GM23338 (cell line): ENCODE results near the gene CDC25B. TPM values are rescaled to one million over a fixed set of nuclear protein-coding genes. Genes with fewer than 3 reads are reported as not detected.

Source experiments
- ATAC-seq: fragments of 200-7000 bp; cut with Tn5 transposase; 3 replicates; pipeline ENCODE4 v1.9.1; 2020
- DNase-seq: peaks from one replicate; pipeline ENCODE4 v3.0.0-alpha.2; 2015; ENCODE audit warnings: low spot score
- H2AFZ ChIP-seq: fragments of 200-600 bp; sonication (generic); 2 replicates; pipeline ENCODE4 v1.8.0; 2016; ENCODE audit warnings: antibody characterized with exemption, mild to moderate bottlenecking, moderate library complexity
- H3F3A ChIP-seq: fragments of 200-600 bp; sonication (generic); replicated peaks from 2 replicates; pipeline ENCODE4 v1.8.0; 2017; ENCODE audit warnings: antibody characterized with exemption, mixed run types, low read depth
- H3K27ac ChIP-seq: fragments of 200-600 bp; sonication (generic); 2 replicates; pipeline ENCODE4 v1.6.1; 2016; ENCODE audit warnings: low read depth
- H3K27me3 ChIP-seq: fragments of 200-600 bp; sonication (generic); 2 replicates; pipeline ENCODE4 v1.8.0; 2016; ENCODE audit warnings: mild to moderate bottlenecking, mixed run types, moderate library complexity; ENCODE audit not compliant: insufficient read depth
- H3K36me3 ChIP-seq: fragments of 200-600 bp; sonication (generic); 2 replicates; pipeline ENCODE4 v1.8.0; 2016; ENCODE audit warnings: mild to moderate bottlenecking; ENCODE audit not compliant: insufficient read depth
- H3K4me1 ChIP-seq: fragments of 200-600 bp; sonication (generic); 2 replicates; pipeline ENCODE4 v1.8.0; 2016; ENCODE audit warnings: mild to moderate bottlenecking, moderate library complexity; ENCODE audit not compliant: insufficient read depth
- H3K4me2 ChIP-seq: fragments of 200-600 bp; sonication (generic); 2 replicates; pipeline ENCODE4 v1.7.1; 2017; ENCODE audit warnings: mixed run types
- H3K4me3 ChIP-seq: fragments of 200-600 bp; sonication (generic); 2 replicates; pipeline ENCODE4 v1.6.1; 2016; ENCODE audit warnings: mixed run types
- H3K79me2 ChIP-seq: fragments of 200-600 bp; sonication (generic); replicated peaks from 2 replicates; pipeline ENCODE4 v1.8.0; 2017; ENCODE audit warnings: mild to moderate bottlenecking; ENCODE audit not compliant: insufficient read depth
- H3K9me2 ChIP-seq: fragments of 200-600 bp; sonication (generic); 2 replicates; pipeline ENCODE4 v1.8.0; 2017; ENCODE audit not compliant: insufficient read depth
- H4K20me1 ChIP-seq: fragments of 200-600 bp; sonication (generic); replicated peaks from 2 replicates; pipeline ENCODE4 v1.8.0; 2017; ENCODE audit warnings: mild to moderate bottlenecking; ENCODE audit not compliant: insufficient read depth
- H3K27ac Mint-ChIP-seq: 2 replicates; pipeline ENCODE4 v1.8.0; 2020; ENCODE audit warnings: inconsistent platforms, mild to moderate bottlenecking, moderate library complexity, mixed read lengths
- H3K27me3 Mint-ChIP-seq: 3 replicates; pipeline ENCODE4 v1.8.0; 2022; ENCODE audit warnings: low read depth, mild to moderate bottlenecking, moderate library complexity, mixed read lengths, inconsistent platforms; ENCODE audit not compliant: insufficient read depth, poor library complexity
- H3K36me3 Mint-ChIP-seq: 3 replicates; pipeline ENCODE4 v1.8.0; 2021; ENCODE audit warnings: low read depth, mild to moderate bottlenecking, inconsistent platforms, moderate library complexity, mixed read lengths
- H3K4me1 Mint-ChIP-seq: 3 replicates; pipeline ENCODE4 v1.8.0; 2020; ENCODE audit warnings: mild to moderate bottlenecking, inconsistent platforms, mixed read lengths
- H3K4me3 Mint-ChIP-seq: 3 replicates; pipeline ENCODE4 v1.8.0; 2021; ENCODE audit warnings: moderate library complexity, mild to moderate bottlenecking, inconsistent platforms, mixed read lengths
- H3K9me3 Mint-ChIP-seq: 3 replicates; pipeline ENCODE4 v1.8.0; 2020; ENCODE audit warnings: moderate library complexity, mild to moderate bottlenecking, inconsistent platforms, mixed read lengths
- CREB1 ChIP-seq: fragments of 250-450 bp; sonication (Bioruptor Pico); IDR thresholded peaks from 2 replicates; pipeline ENCODE4 v1.5.0; 2020; ENCODE audit warnings: low read depth, mild to moderate bottlenecking, moderate library complexity
- EZH2 ChIP-seq: fragments of 200-600 bp; sonication (generic); IDR thresholded peaks from one replicate; pipeline ENCODE4 v1.8.0; 2017; ENCODE audit warnings: antibody characterized with exemption, mild to moderate bottlenecking, low read depth; ENCODE audit not compliant: unreplicated experiment
- NANOG ChIP-seq: IDR thresholded peaks from 2 replicates; pipeline ENCODE4 v1.6.1; 2016; ENCODE audit warnings: antibody characterized with exemption, borderline replicate concordance
- polyA plus RNA-seq: library from polyadenylated mRNA; unstranded; fragments of >200 nt; fragmentation: Nextera tagmentation; extraction: Ambion mirVana; gene quantifications from 2 replicates; pipeline ENCODE4 v1.2.1, GENCODE V29; 2016
- total RNA-seq: library from RNA; depleted of rRNA; stranded (reverse); fragments of >200 nt; shearing (Covaris generic); gene quantifications from 2 replicates; pipeline ENCODE4 v1.2.3, GENCODE V29; 2014
- TF ChIP-seq, protein P1 (sequence below), 2 experiments: fragments of 200-600 bp in 1 of 2; sonication (generic) in 1 of 2; conservative IDR thresholded peaks; 2 replicates each; pipeline versions ENCODE4 v1.5.1 to v1.6.1; 2016 to 2017; ENCODE audit warnings: antibody characterized with exemption in 2 of 2, low read depth in 2 of 2, mild to moderate bottlenecking in 2 of 2, moderate library complexity in 1 of 2

CDC25B gene
- total and polyA plus RNA-seq, 2 experiments from 2014 or later, result 10.5 to 33.0 TPM

- Histone ChIP-seq H3K27me3 (peaks cover 34% of the 10 kb centered on the region), H4K20me1 (peaks cover 25% of the 10 kb centered on the region), H2AFZ (0 out of 2 replicates have a peak overlapping the region, but pooled peaks have one; percentile 66), H3K27ac (no peak overlapping the region), H3K36me3 (no peaks in the 10 kb centered on the region), H3K4me1 (peaks cover 7% of the 10 kb centered on the region; the same call in 1 of the 2 replicates), H3F3A (peaks cover 7% of the 10 kb centered on the region; the same call in 1 of the 2 replicates), H3K79me2 (no peaks in the 10 kb centered on the region; the same call in 1 of the 2 replicates), H3K9me2 (no peaks in the 10 kb centered on the region), H3K4me3 (peak overlapping the region; percentile 67), H3K4me2 (peak overlapping the region; percentile 82)
- peak; percentile 12 for ATAC-seq
- Mint-ChIP-seq H3K4me3 (peak overlapping the region; percentile 33; the same call in 2 of the 3 replicates), H3K9me3 (no peaks in the 10 kb centered on the region), H3K27ac (no peak overlapping the region), H3K36me3 (peaks cover 6% of the 10 kb centered on the region), H3K27me3 (peaks cover 12% of the 10 kb centered on the region), H3K4me1 (peaks cover 25% of the 10 kb centered on the region)
- DNase-seq, result peak; percentile 62
- TF ChIP-seq, protein P1, sequence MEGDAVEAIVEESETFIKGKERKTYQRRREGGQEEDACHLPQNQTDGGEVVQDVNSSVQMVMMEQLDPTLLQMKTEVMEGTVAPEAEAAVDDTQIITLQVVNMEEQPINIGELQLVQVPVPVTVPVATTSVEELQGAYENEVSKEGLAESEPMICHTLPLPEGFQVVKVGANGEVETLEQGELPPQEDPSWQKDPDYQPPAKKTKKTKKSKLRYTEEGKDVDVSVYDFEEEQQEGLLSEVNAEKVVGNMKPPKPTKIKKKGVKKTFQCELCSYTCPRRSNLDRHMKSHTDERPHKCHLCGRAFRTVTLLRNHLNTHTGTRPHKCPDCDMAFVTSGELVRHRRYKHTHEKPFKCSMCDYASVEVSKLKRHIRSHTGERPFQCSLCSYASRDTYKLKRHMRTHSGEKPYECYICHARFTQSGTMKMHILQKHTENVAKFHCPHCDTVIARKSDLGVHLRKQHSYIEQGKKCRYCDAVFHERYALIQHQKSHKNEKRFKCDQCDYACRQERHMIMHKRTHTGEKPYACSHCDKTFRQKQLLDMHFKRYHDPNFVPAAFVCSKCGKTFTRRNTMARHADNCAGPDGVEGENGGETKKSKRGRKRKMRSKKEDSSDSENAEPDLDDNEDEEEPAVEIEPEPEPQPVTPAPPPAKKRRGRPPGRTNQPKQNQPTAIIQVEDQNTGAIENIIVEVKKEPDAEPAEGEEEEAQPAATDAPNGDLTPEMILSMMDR (conservative IDR thresholded peaks at IDR 0.05; ENCODE audit: low read depth in 2 of 2), result 0 out of 4 replicates have a peak, but pooled peaks of 1 of the 2 experiments have one; percentile 11
- no peak for TF ChIP-seq CREB1 (CRISPR knock-in tag)
These were observed 10.6 kb upstream of the CDC25B start for GRCh38 chr20:3785240-3786125.

DNA sequence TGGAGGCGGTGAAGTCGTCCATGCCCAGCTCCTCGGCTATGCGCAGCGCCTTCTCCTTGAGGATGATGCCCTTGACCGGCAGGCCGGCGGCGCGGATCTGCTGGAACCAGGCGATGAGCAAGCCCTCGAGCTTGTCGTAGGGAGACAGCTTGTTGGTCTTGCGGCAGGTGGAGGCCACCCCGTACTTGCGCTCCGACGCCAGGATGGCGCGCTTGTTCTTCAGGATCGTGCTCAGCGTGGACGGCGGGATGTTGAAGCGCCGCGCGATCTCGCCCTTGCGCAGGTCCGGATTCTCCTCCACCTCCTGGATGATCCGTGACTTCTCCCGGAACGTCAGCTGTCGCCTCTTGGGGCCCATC is 10.0 kb upstream of the CDC25B start:
- no peaks in the 10 kb centered on the region for H3K9me2 ChIP-seq
- no peak overlapping the region for H3K27ac ChIP-seq
- Mint-ChIP-seq H3K36me3 (peaks cover 6% of the 10 kb centered on the region), H3K27ac (no peak overlapping the region), H3K27me3 (peaks cover 12% of the 10 kb centered on the region), H3K4me1 (peaks cover 20% of the 10 kb centered on the region), H3K4me3 (peak overlapping the region; percentile 87), H3K9me3 (no peaks in the 10 kb centered on the region)
- 0 out of 2 replicates have a peak overlapping the region, but pooled peaks have one; percentile 66 for H2AFZ ChIP-seq
- peak; percentile 55 for DNase-seq
- H3K4me2 ChIP-seq, result peak overlapping the region; percentile 82
- H3K27me3 ChIP-seq, result peaks cover 30% of the 10 kb centered on the region
- peaks cover 25% of the 10 kb centered on the region for H4K20me1 ChIP-seq
- peaks cover 7% of the 10 kb centered on the region; the same call in 1 of the 2 replicates for H3K4me1 ChIP-seq
- peak; percentile 60 for TF ChIP-seq EZH2
- no peak for TF ChIP-seq NANOG
- TF ChIP-seq, protein P1 (conservative IDR thresholded peaks at IDR 0.05; ENCODE audit: low read depth in 2 of 2), result 0 out of 4 replicates have a peak, but pooled peaks of 1 of the 2 experiments have one; percentile 1
- H3F3A ChIP-seq, result 0 out of 2 replicates have a peak, but pooled peaks cover 2% of the 10 kb centered on the region
- H3K36me3 ChIP-seq, result no peaks in the 10 kb centered on the region
- no peaks in the 10 kb centered on the region; the same call in 1 of the 2 replicates for H3K79me2 ChIP-seq
- peak; percentile 4; the same call in 2 of the 3 replicates for ATAC-seq
- peak overlapping the region; percentile 67 for H3K4me3 ChIP-seq
